ENCODE measurements around the gene MS4A10. TPM values are rescaled to one million over a fixed set of nuclear protein-coding genes. Genes with fewer than 3 reads are reported as not detected.

The MS4A10 gene
- total and polyA plus RNA-seq, 2 experiments from 2014 or later: not detected

DNA sequence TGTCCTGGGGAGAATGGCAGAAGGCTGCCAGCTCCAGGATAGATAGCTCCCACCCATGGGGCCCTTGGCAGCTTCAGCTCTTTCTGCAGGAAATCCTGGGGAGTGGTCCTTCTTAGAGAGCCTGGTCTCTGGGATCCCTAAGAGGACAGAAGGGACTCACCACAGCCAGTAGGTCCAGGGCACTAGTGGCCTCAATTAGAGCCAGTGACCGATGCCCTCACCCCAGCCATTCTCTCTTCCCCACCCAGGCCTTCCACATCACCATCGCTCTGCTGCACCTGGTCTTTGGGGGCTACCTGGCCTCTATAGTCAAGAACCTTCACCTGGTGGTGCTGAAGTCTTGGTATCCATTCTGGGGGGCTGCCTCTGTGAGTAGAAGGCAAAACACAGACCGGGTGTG is 5.6 kb downstream of the MS4A10 start (continued):
- TF ChIP-seq, protein P1, sequence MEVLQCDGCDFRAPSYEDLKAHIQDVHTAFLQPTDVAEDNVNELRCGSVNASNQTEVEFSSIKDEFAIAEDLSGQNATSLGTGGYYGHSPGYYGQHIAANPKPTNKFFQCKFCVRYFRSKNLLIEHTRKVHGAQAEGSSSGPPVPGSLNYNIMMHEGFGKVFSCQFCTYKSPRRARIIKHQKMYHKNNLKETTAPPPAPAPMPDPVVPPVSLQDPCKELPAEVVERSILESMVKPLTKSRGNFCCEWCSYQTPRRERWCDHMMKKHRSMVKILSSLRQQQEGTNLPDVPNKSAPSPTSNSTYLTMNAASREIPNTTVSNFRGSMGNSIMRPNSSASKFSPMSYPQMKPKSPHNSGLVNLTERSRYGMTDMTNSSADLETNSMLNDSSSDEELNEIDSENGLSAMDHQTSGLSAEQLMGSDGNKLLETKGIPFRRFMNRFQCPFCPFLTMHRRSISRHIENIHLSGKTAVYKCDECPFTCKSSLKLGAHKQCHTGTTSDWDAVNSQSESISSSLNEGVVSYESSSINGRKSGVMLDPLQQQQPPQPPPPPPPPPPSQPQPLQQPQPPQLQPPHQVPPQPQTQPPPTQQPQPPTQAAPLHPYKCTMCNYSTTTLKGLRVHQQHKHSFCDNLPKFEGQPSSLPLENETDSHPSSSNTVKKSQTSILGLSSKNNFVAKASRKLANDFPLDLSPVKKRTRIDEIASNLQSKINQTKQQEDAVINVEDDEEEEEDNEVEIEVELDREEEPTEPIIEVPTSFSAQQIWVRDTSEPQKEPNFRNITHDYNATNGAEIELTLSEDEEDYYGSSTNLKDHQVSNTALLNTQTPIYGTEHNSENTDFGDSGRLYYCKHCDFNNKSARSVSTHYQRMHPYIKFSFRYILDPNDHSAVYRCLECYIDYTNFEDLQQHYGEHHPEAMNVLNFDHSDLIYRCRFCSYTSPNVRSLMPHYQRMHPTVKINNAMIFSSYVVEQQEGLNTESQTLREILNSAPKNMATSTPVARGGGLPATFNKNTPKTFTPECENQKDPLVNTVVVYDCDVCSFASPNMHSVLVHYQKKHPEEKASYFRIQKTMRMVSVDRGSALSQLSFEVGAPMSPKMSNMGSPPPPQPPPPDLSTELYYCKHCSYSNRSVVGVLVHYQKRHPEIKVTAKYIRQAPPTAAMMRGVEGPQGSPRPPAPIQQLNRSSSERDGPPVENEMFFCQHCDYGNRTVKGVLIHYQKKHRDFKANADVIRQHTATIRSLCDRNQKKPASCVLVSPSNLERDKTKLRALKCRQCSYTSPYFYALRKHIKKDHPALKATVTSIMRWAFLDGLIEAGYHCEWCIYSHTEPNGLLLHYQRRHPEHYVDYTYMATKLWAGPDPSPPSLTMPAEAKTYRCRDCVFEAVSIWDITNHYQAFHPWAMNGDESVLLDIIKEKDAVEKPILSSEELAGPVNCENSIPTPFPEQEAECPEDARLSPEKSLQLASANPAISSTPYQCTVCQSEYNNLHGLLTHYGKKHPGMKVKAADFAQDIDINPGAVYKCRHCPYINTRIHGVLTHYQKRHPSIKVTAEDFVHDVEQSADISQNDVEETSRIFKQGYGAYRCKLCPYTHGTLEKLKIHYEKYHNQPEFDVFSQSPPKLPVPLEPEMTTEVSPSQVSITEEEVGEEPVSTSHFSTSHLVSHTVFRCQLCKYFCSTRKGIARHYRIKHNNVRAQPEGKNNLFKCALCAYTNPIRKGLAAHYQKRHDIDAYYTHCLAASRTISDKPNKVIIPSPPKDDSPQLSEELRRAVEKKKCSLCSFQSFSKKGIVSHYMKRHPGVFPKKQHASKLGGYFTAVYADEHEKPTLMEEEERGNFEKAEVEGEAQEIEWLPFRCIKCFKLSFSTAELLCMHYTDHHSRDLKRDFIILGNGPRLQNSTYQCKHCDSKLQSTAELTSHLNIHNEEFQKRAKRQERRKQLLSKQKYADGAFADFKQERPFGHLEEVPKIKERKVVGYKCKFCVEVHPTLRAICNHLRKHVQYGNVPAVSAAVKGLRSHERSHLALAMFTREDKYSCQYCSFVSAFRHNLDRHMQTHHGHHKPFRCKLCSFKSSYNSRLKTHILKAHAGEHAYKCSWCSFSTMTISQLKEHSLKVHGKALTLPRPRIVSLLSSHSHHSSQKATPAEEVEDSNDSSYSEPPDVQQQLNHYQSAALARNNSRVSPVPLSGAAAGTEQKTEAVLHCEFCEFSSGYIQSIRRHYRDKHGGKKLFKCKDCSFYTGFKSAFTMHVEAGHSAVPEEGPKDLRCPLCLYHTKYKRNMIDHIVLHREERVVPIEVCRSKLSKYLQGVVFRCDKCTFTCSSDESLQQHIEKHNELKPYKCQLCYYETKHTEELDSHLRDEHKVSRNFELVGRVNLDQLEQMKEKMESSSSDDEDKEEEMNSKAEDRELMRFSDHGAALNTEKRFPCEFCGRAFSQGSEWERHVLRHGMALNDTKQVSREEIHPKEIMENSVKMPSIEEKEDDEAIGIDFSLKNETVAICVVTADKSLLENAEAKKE (CRISPR knock-in tag; IDR thresholded peaks at IDR 0.05): no peak
- TF ChIP-seq STAT1 (IDR thresholded peaks at IDR 0.05; ENCODE audit: unreplicated experiment) (no peak), ZNF331 (CRISPR knock-in tag; IDR thresholded peaks at IDR 0.05; ENCODE audit: low read depth) (no peak), ZNF114 (CRISPR knock-in tag; IDR thresholded peaks at IDR 0.05) (no peak), EZH2 (IDR thresholded peaks at IDR 0.05; ENCODE audit: low read depth, unreplicated experiment) (no peak)

DNA sequence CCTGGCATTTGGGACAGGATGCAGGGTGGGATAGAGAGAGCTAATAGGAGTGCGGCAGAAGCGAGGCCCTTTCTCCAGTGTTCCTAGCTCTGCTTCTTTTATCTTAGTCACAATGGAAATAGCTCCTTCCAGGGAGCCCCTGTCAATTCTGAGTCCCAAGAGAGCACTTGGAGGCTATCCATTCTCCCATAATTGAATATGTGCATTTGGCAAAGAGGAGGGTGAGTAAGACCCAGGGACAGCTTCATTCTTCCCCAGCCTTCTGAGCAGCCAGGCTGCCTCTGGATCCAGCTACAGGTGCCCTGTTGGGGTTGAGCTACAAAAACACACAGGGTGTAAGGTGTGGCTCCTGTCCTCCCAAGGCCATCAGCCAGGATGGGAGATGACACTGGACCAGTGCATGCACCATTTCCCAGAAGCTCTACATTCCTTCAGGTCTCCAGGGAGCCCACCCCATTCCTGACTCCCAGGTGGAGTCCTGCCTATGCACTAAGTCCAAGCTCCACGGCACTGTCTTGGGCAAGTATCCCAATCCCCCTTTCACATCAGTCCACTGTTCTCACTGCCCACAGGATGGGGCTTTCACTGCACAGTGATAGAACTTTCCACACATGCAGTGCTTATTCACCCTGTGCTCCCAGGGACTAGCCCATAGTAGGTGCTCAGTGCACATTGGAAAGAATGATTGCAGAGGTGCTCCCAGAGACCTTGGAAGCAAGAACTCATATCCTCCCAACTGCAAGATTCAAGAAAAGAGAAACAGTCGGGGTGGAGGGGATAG is 6.2 kb downstream of the MS4A10 start:
- no peaks in the 10 kb centered on the region for H3F3A ChIP-seq (replicated peaks; ENCODE audit: low read depth)
- peaks cover 44% of the 10 kb centered on the region for H3K9me3 Mint-ChIP-seq
- H2AFZ ChIP-seq: no peak overlapping the region
- no peaks in the 10 kb centered on the region for H4K20me1 ChIP-seq (replicated peaks; ENCODE audit: insufficient read depth)
- ATAC-seq (no peak), DNase-seq (ENCODE audit: low spot score) (no peak)
- H3K4me3 ChIP-seq: no peak overlapping the region
- H3K4me2 ChIP-seq: no peak overlapping the region
- H3K36me3 Mint-ChIP-seq (ENCODE audit: low read depth): peaks cover 26% of the 10 kb centered on the region
- no peak overlapping the region for H3K4me3 Mint-ChIP-seq
- H3K79me2 ChIP-seq (replicated peaks; ENCODE audit: insufficient read depth): no peaks in the 10 kb centered on the region
- H3K9me2 ChIP-seq (ENCODE audit: insufficient read depth): no peaks in the 10 kb centered on the region
- H3K27ac Mint-ChIP-seq: no peak overlapping the region
- H3K27me3 Mint-ChIP-seq (ENCODE audit: insufficient read depth, low read depth, poor library complexity): peaks cover 20% of the 10 kb centered on the region
- H3K36me3 ChIP-seq (ENCODE audit: insufficient read depth): no peaks in the 10 kb centered on the region
- no peaks in the 10 kb centered on the region for H3K4me1 ChIP-seq (ENCODE audit: insufficient read depth)
- no peaks in the 10 kb centered on the region for H3K4me1 Mint-ChIP-seq
- no peak overlapping the region for H3K27ac ChIP-seq (ENCODE audit: low read depth)
- no peaks in the 10 kb centered on the region for H3K27me3 ChIP-seq (ENCODE audit: insufficient read depth)
- TF ChIP-seq ZNF331 (CRISPR knock-in tag; IDR thresholded peaks at IDR 0.05; ENCODE audit: low read depth) (no peak), NANOG (IDR thresholded peaks at IDR 0.05; ENCODE audit: borderline replicate concordance) (no peak), CREB1 (CRISPR knock-in tag; IDR thresholded peaks at IDR 0.05; ENCODE audit: low read depth) (no peak), POLR2AphosphoS5 (IDR thresholded peaks at IDR 0.05; ENCODE audit: low read depth) (no peak), EZH2 (IDR thresholded peaks at IDR 0.05; ENCODE audit: low read depth, unreplicated experiment) (no peak), STAT1 (IDR thresholded peaks at IDR 0.05; ENCODE audit: unreplicated experiment) (no peak), EZH2phosphoT487 (IDR thresholded peaks at IDR 0.05; ENCODE audit: unreplicated experiment) (no peak)
- TF ChIP-seq, protein P2, sequence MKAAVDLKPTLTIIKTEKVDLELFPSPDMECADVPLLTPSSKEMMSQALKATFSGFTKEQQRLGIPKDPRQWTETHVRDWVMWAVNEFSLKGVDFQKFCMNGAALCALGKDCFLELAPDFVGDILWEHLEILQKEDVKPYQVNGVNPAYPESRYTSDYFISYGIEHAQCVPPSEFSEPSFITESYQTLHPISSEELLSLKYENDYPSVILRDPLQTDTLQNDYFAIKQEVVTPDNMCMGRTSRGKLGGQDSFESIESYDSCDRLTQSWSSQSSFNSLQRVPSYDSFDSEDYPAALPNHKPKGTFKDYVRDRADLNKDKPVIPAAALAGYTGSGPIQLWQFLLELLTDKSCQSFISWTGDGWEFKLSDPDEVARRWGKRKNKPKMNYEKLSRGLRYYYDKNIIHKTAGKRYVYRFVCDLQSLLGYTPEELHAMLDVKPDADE (IDR thresholded peaks at IDR 0.05): no peak
- TF ChIP-seq, protein P3, sequence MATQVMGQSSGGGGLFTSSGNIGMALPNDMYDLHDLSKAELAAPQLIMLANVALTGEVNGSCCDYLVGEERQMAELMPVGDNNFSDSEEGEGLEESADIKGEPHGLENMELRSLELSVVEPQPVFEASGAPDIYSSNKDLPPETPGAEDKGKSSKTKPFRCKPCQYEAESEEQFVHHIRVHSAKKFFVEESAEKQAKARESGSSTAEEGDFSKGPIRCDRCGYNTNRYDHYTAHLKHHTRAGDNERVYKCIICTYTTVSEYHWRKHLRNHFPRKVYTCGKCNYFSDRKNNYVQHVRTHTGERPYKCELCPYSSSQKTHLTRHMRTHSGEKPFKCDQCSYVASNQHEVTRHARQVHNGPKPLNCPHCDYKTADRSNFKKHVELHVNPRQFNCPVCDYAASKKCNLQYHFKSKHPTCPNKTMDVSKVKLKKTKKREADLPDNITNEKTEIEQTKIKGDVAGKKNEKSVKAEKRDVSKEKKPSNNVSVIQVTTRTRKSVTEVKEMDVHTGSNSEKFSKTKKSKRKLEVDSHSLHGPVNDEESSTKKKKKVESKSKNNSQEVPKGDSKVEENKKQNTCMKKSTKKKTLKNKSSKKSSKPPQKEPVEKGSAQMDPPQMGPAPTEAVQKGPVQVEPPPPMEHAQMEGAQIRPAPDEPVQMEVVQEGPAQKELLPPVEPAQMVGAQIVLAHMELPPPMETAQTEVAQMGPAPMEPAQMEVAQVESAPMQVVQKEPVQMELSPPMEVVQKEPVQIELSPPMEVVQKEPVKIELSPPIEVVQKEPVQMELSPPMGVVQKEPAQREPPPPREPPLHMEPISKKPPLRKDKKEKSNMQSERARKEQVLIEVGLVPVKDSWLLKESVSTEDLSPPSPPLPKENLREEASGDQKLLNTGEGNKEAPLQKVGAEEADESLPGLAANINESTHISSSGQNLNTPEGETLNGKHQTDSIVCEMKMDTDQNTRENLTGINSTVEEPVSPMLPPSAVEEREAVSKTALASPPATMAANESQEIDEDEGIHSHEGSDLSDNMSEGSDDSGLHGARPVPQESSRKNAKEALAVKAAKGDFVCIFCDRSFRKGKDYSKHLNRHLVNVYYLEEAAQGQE (IDR thresholded peaks at IDR 0.05; ENCODE audit: unreplicated experiment): no peak
- TF ChIP-seq, protein P4, sequence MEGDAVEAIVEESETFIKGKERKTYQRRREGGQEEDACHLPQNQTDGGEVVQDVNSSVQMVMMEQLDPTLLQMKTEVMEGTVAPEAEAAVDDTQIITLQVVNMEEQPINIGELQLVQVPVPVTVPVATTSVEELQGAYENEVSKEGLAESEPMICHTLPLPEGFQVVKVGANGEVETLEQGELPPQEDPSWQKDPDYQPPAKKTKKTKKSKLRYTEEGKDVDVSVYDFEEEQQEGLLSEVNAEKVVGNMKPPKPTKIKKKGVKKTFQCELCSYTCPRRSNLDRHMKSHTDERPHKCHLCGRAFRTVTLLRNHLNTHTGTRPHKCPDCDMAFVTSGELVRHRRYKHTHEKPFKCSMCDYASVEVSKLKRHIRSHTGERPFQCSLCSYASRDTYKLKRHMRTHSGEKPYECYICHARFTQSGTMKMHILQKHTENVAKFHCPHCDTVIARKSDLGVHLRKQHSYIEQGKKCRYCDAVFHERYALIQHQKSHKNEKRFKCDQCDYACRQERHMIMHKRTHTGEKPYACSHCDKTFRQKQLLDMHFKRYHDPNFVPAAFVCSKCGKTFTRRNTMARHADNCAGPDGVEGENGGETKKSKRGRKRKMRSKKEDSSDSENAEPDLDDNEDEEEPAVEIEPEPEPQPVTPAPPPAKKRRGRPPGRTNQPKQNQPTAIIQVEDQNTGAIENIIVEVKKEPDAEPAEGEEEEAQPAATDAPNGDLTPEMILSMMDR (conservative IDR thresholded peaks at IDR 0.05; ENCODE audit: low read depth in 2 of 2): no peak

Measured in GM23338 (cell line).